GM06990 (cell line): ENCODE measurements around the gene ENTPD8.

Experiments used
- DNase-seq: peaks from one replicate; pipeline ENCODE4 v3.0.0-alpha.2; 2011; ENCODE audit not compliant: insufficient read length; ENCODE audit errors: extremely low read depth
- H3K27me3 ChIP-seq: replicated peaks from 2 replicates; pipeline ENCODE4 v1.6.0; 2011; ENCODE audit warnings: low read length; ENCODE audit not compliant: control insufficient read depth, insufficient read depth
- H3K36me3 ChIP-seq: 2 replicates; pipeline ENCODE4 v1.5.1; 2011; ENCODE audit warnings: low read length; ENCODE audit not compliant: control insufficient read depth, insufficient read depth
- H3K4me3 ChIP-seq: replicated peaks from 2 replicates; pipeline ENCODE4 v1.5.1; 2011; ENCODE audit warnings: low read depth, mild to moderate bottlenecking, control low read depth, low read length
- TF ChIP-seq, protein P1 (sequence below): IDR thresholded peaks from 2 replicates; pipeline ENCODE4 v1.5.1; 2011; ENCODE audit warnings: low read length, control low read depth, mild to moderate bottlenecking, inconsistent platforms; ENCODE audit not compliant: insufficient read depth, poor library complexity, severe bottlenecking

ENTPD8 gene

DNA sequence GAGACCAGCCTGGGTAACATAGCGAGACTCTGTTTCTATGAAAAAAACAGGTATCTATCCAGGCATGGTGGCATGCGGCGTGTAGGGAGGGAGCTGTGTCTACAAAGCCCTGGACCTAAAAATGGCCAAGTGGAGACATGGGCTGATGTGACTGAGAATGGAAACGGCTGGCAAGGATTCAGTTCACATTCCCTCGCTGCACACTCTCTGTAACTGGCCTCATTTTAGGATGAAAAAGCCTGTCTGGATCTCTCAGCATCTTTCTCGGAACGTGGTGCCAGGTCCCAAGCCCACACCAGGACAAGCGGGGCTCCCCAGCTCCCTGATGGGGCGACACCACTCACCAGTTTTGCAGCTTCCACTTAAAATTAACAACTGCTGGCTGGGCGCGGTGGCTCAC lies 31.6 kb downstream of the ENTPD8 start:
- Histone ChIP-seq H3K27me3 (no peaks in the 10 kb centered on the region), H3K4me3 (no peak overlapping the region), H3K36me3 (no peaks in the 10 kb centered on the region)
- TF ChIP-seq, protein P1, sequence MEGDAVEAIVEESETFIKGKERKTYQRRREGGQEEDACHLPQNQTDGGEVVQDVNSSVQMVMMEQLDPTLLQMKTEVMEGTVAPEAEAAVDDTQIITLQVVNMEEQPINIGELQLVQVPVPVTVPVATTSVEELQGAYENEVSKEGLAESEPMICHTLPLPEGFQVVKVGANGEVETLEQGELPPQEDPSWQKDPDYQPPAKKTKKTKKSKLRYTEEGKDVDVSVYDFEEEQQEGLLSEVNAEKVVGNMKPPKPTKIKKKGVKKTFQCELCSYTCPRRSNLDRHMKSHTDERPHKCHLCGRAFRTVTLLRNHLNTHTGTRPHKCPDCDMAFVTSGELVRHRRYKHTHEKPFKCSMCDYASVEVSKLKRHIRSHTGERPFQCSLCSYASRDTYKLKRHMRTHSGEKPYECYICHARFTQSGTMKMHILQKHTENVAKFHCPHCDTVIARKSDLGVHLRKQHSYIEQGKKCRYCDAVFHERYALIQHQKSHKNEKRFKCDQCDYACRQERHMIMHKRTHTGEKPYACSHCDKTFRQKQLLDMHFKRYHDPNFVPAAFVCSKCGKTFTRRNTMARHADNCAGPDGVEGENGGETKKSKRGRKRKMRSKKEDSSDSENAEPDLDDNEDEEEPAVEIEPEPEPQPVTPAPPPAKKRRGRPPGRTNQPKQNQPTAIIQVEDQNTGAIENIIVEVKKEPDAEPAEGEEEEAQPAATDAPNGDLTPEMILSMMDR = no peak
- no peak for DNase-seq

DNA sequence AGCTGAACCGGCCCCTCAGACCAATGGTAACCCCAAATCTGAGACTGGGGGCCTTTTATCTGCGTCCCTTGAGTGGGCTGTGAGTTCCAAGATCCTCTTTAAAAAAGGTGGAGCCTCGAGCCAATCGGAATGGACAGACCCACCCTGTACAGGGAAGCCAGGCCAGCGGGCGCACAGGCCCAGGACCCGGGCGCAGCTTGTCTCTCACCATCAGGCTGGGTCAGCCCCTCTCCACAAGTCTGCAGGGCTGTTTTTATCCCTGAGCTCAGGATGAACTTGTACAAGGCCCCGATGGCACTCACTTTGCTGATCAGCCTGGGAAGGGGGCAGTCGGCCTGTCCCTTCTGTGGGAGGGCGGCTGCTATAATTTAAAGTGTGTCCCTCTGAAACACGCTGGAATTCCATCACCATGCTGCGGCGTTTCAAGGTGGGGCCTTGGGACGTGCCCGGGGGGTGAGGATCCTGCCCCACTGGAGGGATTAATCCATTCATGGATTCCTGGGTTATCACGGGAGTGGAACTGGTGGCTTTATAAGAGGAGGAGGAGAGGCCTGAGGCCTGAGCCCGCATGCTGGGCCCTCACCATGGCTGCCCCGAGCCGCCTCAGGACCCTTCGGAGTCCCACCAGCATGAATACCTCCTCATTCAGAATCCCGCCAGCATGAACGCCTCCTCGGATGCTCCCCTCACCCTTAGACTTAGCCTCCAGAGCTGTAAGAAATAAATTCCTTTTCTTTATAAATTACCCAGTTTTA lies 32.3 kb downstream of the ENTPD8 start:
- TF ChIP-seq, protein P1 = no peak

DNA sequence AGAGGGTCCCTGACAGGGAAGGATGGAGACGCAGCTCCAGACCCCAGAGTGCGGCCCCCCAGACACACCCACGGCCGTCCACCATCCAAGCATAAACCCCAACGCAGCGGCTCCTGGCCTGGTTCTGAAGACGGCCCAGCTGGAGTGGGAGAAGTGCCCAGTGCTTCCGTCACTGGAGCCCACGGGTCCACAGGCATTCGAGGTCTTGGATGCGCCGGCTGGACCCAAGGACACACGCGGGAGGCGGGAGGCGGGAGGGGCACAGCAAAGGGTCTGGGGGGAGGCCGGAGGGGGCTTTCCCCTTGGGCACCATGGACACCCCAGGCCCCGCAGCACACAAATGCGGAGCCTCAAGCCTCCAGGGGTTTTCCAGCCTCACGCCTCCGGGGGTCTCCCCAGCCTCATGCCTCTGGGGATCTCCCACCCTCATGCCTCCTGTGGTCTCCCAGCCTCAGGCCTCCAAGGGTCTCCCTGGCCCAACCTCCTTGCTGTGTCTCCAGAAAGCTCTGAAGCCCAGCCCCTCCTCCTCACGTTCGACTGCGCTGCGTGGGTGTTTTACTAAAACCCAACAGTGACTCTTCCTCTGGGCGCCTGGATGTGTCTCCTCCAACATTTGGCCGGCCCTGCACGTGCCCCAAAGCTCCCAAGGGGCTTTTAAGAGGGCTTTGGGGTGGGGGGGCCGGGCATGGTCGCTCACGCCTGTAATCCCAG lies 33.4 kb downstream of the ENTPD8 start:
- TF ChIP-seq, protein P1 = no peak
- H3K36me3 ChIP-seq = no peaks in the 10 kb centered on the region
- peak overlapping the region; percentile 39 for H3K4me3 ChIP-seq
- H3K27me3 ChIP-seq = no peaks in the 10 kb centered on the region
- no peak for DNase-seq

More for the DNA sequence above, 32.3 kb downstream of the ENTPD8 start:
- no peaks in the 10 kb centered on the region for H3K27me3 ChIP-seq
- no peak overlapping the region for H3K4me3 ChIP-seq
- DNase-seq = no peak
- no peaks in the 10 kb centered on the region for H3K36me3 ChIP-seq

DNA sequence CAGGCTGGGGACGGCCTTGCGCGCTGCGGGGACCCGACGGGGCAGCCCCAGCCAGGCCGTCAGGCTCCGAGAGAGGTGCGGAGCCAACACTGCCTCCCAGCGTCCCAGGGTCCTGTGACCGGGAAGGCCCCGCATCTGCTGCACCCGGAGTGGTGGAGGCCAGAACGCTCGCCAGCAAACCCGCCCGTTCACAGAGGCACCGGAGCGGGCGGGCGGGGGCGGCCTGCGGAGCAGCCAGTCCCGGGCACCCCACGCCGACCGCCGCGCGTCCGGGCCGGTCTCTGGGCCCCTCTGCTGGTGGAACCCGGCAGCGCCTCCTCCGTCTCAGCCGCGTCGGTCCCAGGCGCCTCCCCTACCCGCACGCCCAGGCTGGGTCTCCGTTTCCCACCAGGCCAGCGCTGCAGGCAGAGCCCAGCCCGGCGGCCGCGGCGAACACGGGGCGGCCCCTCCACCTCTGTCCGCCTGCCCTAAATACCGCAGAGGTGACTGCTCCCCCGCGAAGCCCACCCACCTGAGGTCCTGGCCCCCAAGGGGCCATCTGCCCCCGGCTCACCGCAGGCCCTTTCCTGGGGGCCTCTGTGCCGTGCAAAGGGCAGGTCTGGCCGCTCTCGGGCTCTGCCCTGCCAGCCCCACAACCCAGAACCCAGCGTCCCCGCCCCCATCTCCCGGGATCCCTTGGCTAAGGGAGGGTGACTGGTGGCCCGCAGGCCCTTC lies 34.1 kb downstream of the ENTPD8 start:
- peak; percentile 70 for DNase-seq
- H3K36me3 ChIP-seq = no peaks in the 10 kb centered on the region

DNA sequence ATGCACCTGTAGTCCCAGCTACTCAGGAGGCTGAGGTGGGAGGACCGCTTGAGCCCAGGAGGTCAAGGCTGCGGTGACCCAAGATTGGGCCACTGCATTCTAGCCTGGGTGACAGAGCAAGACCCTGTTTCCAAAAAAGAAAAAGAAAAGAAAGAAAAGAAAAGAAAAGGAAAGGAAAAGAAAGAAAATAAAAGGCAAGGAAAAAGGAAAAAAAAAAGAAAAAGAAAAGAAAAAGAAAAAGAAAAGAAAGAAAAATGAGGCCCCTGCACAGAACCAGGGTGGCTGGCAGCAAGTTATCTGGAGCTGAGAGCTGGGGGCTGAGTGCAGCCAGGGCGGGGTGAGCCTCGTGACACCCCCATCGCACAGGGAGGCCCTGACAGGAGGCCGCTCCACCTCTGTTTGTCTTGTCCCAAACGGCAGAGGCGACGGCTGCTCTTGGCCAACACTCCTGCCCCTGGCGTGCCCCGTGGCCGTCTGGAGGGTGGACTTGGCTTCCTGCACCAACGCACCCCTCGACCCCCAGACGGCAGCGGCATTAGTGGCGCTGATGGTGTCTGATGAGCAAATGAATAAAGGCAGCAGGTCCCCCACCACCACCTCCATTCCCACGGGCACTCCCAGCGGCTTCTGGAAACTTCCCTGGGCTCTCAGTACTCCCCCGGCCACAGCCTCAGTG lies 34.9 kb downstream of the ENTPD8 start:
- Histone ChIP-seq H3K27me3 (no peaks in the 10 kb centered on the region), H3K4me3 (no peak overlapping the region; the same call in 1 of the 2 replicates)
- no peak for DNase-seq

More for the DNA sequence above, 34.1 kb downstream of the ENTPD8 start:
- no peaks in the 10 kb centered on the region for H3K27me3 ChIP-seq
- H3K4me3 ChIP-seq = peak overlapping the region; percentile 39
- TF ChIP-seq, protein P1 = peak; percentile 50

More for the DNA sequence above, 34.9 kb downstream of the ENTPD8 start:
- no peaks in the 10 kb centered on the region for H3K36me3 ChIP-seq
- TF ChIP-seq, protein P1 = no peak
